LNCAP (cell line): Measurements from ENCODE around the gene PRDM15.

Experiments
- CTCF ChIP-seq: fragments of 450-650 bp; IDR thresholded peaks from 2 replicates; pipeline ENCODE4 v1.5.1; 2017; ENCODE audit warnings: mild to moderate bottlenecking

Gene PRDM15

GRCh38 chr21:41750532-41751151 is 128.5 kb downstream of the PRDM15 start:
- no peak for TF ChIP-seq CTCF

DNA sequence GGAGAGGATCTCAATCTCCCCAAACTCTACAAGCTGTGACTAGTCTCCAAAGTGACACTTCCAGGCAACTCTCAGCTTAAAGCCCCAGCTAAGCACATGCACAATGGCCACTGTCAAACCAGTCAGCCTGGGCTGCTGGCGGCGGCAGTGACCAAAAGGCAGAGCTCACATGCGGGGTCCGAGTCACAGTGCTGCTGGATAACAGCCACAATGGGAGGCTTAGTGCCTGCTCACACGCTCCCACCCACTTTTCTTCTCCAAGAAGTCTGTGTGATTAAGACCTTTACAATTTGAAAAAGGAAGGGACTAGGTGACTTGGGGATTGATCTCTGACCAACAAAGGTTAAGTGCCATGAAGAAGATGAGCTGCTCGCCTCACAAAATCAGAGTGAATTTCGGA is 129.1 kb downstream of the PRDM15 start:
- TF ChIP-seq CTCF, result no peak

DNA sequence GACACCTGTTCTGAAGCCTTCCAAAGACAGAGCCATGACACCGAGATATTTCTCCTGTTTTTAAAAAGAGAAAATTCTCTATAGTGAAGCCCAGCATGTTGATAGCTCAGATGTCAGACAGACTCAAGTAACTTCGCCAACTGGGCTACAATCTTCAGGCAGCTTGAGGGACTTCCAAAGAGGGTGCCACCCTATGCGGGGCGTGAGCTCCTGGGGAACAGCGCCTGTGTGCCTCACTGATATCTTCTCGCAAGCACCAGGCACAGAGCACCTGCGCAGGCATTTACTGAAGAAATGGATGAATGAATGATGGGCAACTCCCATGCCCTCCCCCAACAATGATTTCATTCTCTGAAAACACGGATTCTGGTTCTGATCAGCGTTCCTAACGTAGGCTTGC is 129.9 kb downstream of the PRDM15 start:
- TF ChIP-seq CTCF, result no peak
